ENCODE measurements around the gene AGPAT4.

DNA sequence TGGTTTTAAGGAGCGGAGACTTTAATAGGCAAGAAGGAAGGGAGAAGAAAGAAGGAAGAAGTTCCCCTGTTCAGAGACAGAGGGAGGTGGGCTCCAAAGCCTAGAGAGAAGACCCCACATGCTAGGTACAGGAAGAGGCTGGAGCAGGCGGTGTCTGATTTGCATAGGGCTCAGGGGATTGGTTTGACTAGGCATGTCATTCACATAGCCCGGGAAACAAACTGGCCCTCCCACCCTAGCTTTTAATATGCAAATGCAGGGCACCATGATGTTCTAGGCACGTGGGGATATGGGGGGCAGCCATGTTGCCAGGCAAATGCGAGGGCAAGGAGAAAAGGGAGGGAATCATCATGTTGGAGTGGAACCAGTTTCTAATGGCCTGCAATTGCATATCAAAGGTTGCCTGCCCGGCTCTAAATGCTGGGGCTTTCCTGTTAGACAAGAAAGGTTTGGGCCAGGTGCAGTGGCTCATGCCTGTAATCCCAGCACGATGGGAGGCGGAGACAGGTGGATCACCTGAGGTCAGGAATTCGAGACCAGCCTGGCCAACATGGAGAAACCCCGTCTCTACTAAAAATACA is 34.3 kb upstream of the AGPAT4 start:
- TF ChIP-seq, protein P1, sequence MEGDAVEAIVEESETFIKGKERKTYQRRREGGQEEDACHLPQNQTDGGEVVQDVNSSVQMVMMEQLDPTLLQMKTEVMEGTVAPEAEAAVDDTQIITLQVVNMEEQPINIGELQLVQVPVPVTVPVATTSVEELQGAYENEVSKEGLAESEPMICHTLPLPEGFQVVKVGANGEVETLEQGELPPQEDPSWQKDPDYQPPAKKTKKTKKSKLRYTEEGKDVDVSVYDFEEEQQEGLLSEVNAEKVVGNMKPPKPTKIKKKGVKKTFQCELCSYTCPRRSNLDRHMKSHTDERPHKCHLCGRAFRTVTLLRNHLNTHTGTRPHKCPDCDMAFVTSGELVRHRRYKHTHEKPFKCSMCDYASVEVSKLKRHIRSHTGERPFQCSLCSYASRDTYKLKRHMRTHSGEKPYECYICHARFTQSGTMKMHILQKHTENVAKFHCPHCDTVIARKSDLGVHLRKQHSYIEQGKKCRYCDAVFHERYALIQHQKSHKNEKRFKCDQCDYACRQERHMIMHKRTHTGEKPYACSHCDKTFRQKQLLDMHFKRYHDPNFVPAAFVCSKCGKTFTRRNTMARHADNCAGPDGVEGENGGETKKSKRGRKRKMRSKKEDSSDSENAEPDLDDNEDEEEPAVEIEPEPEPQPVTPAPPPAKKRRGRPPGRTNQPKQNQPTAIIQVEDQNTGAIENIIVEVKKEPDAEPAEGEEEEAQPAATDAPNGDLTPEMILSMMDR (conservative IDR thresholded peaks at IDR 0.05; ENCODE audit: low read length): no peak
- TF ChIP-seq EZH2phosphoT487 (IDR thresholded peaks at IDR 0.05; ENCODE audit: borderline replicate concordance): no peak
